Measurements from ENCODE around the gene ANXA1.

The ANXA1 gene

DNA sequence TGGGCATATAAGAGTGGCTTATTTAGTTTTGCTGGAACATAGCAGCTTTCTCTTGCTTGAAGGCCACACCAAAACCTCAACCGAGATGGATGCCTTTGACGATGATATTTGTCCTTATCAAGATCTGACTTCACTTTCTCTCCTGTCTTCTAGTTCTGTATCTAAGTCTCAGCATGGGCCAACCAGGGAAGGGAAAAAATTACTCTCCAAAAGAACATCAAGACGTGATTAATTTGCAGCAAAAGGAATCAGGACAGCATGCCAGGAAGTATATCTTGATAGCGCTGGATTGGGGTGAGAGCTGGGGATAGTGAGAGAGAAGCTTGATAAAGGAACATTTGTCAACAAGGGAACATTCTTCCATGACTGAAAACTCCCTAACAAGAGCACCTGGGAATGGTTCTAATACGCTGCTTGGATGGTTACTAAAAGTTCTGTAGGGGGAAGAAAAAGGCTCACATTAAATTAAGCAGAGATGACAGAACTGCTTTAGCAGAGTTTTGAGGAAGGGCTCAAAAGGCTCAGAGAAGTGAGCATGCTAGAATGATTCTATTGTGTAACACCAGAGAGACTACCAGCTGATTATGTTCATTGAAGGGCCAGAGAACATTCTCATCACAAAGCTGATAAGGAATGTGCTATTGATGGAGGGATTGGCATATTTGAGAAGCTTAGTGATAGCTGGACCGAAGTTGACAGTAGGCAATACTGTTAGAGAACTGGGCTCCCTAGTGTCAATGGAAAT is 21.6 kb upstream of the ANXA1 start:
- Histone ChIP-seq H3K4me1 (ENCODE audit: insufficient read depth, low read length) (peaks cover 14% of the 10 kb centered on the region), H3K4me3 (ENCODE audit: low read length) (no peak overlapping the region), H2AFZ (ENCODE audit: low read depth, low read length) (no peak overlapping the region)

GRCh38 chr9:73131461-73131860 is 20.2 kb upstream of the ANXA1 start:
- Histone ChIP-seq H3K9me3 (ENCODE audit: low read length) (no peaks in the 10 kb centered on the region), H3K36me3 (ENCODE audit: insufficient read depth, low read length) (no peaks in the 10 kb centered on the region), H2AFZ (ENCODE audit: low read depth, low read length) (no peak overlapping the region), H3K27me3 (ENCODE audit: insufficient read depth, low read length) (no peaks in the 10 kb centered on the region), H3K4me3 (ENCODE audit: low read length) (no peak overlapping the region), H3K4me1 (ENCODE audit: insufficient read depth, low read length) (peaks cover 14% of the 10 kb centered on the region)

More for the DNA sequence above, 21.6 kb upstream of the ANXA1 start:
- Histone ChIP-seq H3K9me3 (ENCODE audit: low read length) (no peaks in the 10 kb centered on the region), H3K27me3 (ENCODE audit: insufficient read depth, low read length) (no peaks in the 10 kb centered on the region), H3K36me3 (ENCODE audit: insufficient read depth, low read length) (no peaks in the 10 kb centered on the region)

GRCh38 chr9:73132034-73132776 is 19.5 kb upstream of the ANXA1 start:
- Histone ChIP-seq H3K27me3 (ENCODE audit: insufficient read depth, low read length) (no peaks in the 10 kb centered on the region), H3K4me3 (ENCODE audit: low read length) (peak overlapping the region; percentile 54), H3K9me3 (ENCODE audit: low read length) (no peaks in the 10 kb centered on the region), H3K4me1 (ENCODE audit: insufficient read depth, low read length) (peaks cover 14% of the 10 kb centered on the region), H2AFZ (ENCODE audit: low read depth, low read length) (peak overlapping the region; percentile 99), H3K36me3 (ENCODE audit: insufficient read depth, low read length) (no peaks in the 10 kb centered on the region)

DNA sequence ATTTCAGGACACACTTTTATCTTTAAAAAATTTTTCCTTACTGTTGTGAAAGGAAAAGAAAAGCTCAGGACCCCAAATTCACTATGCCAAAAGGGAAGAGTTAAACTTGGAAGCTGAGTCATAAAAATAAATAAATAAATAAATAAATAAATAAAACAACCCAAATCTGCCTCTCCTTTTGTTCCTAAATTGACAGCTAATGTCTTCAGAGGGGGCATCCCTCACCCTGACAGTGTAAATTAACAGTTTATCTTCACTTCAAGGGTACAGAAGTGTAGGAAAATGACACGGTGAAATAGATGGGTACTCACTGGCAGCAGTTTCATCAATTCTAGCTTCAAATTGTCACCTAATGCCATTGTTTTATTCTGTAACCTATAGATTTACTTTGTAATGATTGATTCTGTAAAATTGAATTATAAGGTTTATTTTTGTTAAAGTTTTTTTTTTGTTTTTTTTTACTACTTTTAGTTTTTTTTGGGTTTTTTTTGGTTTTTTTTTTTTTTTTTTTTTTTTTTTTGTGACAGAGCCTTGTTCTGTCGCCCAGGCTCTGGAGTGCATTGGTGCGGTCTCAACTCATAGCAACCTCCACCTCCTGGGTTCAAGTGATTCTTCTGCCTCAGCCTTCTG is 18.5 kb upstream of the ANXA1 start:
- Histone ChIP-seq H3K4me3 (ENCODE audit: low read length) (peak overlapping the region; percentile 54), H2AFZ (ENCODE audit: low read depth, low read length) (peak overlapping the region; percentile 99), H3K27me3 (ENCODE audit: insufficient read depth, low read length) (no peaks in the 10 kb centered on the region), H3K9me3 (ENCODE audit: low read length) (no peaks in the 10 kb centered on the region), H3K36me3 (ENCODE audit: insufficient read depth, low read length) (no peaks in the 10 kb centered on the region), H3K4me1 (ENCODE audit: insufficient read depth, low read length) (peaks cover 14% of the 10 kb centered on the region)

DNA sequence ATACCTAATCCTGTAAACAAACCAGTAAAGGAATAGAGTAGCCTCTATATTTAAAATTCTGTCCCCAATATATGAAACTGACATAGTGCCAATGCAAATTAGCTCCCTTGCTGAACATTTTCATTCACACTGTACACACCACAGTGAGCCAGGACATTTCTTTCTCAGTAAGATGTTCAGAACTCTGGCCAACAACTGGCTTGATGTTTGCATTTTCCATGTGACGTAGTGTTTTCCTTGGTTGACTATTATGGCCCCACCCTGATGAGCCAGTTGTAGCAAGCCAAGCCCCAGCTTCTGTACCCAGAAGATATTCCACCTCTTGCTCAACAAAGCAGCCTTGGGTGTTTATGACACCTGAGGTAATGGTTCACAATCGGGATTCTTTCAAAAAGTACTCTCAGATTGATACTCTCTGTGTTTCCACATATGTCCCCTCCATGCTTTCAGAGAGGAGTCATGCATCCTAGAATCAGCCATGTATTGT is 17.7 kb upstream of the ANXA1 start:
- Histone ChIP-seq H3K4me1 (ENCODE audit: insufficient read depth, low read length) (peaks cover 14% of the 10 kb centered on the region), H2AFZ (ENCODE audit: low read depth, low read length) (no peak overlapping the region), H3K4me3 (ENCODE audit: low read length) (no peak overlapping the region), H3K9me3 (ENCODE audit: low read length) (no peaks in the 10 kb centered on the region), H3K27me3 (ENCODE audit: insufficient read depth, low read length) (no peaks in the 10 kb centered on the region), H3K36me3 (ENCODE audit: insufficient read depth, low read length) (no peaks in the 10 kb centered on the region)

DNA sequence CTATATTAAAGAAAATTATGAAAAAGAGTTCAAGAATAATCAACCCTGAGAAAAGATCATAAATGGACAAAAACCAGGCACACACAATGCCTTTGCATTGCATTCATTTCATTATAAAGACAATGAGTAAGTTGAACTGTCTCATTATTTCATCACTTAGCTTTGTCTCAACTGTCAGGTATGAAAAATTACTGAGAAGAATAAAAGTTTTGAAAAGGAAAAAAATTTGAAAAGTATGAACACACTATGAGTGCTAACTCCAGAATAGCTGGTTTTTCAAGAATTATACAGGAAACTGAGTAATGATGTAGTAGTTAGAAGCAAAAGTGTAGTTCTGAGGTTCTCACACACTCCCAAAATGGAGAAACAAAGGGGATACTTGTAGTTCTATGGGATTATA is 16.3 kb upstream of the ANXA1 start:
- Histone ChIP-seq H3K36me3 (ENCODE audit: insufficient read depth, low read length) (no peaks in the 10 kb centered on the region), H3K4me1 (ENCODE audit: insufficient read depth, low read length) (peaks cover 14% of the 10 kb centered on the region), H2AFZ (ENCODE audit: low read depth, low read length) (no peak overlapping the region), H3K27me3 (ENCODE audit: insufficient read depth, low read length) (no peaks in the 10 kb centered on the region), H3K4me3 (ENCODE audit: low read length) (no peak overlapping the region), H3K9me3 (ENCODE audit: low read length) (no peaks in the 10 kb centered on the region)

DNA sequence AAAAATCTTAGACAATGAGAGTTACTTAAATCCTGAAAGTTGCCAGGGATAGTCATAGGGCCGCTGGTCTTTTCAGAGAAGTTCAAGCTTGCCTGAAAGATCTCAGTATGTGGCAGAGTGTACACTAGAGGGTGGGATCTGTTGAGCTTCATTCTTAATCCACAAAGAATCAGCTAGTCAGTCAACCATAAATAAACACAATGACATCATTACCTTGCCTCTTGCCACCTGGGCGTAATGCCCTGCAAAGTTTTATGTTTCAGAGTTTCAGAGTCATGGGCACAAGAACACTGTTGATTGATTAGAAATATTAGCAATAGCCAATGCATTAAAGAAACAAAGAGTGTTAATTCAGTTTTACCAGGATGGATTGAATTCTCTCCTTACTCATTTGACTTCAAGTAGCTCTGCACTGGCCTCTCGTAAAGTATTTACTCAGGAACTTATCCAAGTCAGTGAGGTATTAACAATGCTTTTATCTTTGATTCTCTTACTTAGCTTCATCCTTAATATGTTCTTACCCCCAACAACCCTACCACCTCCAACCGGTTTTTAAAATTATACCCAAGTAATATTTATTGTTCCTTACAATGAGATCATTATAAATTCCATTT is 14.3 kb upstream of the ANXA1 start:
- peaks cover 5% of the 10 kb centered on the region for H3K4me1 ChIP-seq (ENCODE audit: insufficient read depth, low read length)
- H3K27me3 ChIP-seq (ENCODE audit: insufficient read depth, low read length) = no peaks in the 10 kb centered on the region
- H3K4me3 ChIP-seq (ENCODE audit: low read length) = no peak overlapping the region
- H3K9me3 ChIP-seq (ENCODE audit: low read length) = no peaks in the 10 kb centered on the region
- no peak overlapping the region for H2AFZ ChIP-seq (ENCODE audit: low read depth, low read length)
- H3K36me3 ChIP-seq (ENCODE audit: insufficient read depth, low read length) = no peaks in the 10 kb centered on the region

- H3K9me3 ChIP-seq (ENCODE audit: low read length) = no peaks in the 10 kb centered on the region
These were observed 13.8 kb upstream of the ANXA1 start for GRCh38 chr9:73137914-73138313.

DNA sequence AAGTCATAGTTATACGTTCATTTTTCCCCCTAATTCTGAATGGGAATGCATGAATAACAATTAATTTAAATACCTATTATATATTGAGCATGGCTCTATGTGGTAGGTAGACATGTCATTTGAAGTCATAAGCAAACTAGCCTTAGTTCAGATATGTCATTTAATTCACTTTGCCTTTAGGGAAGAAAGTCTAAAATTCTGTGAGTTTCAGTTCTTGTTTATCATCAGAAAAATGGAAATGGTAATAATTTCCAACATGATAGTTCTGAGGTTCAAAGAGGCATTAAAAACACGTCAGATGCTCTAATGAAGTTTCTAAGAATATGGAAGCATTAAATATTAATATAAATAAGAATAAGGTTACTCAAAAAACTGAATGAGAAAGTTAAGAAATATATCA is 13.1 kb upstream of the ANXA1 start:
- Histone ChIP-seq H3K9me3 (ENCODE audit: low read length) (no peaks in the 10 kb centered on the region), H3K4me1 (ENCODE audit: insufficient read depth, low read length) (no peaks in the 10 kb centered on the region), H3K4me3 (ENCODE audit: low read length) (no peak overlapping the region), H3K36me3 (ENCODE audit: insufficient read depth, low read length) (no peaks in the 10 kb centered on the region), H3K27me3 (ENCODE audit: insufficient read depth, low read length) (no peaks in the 10 kb centered on the region), H2AFZ (ENCODE audit: low read depth, low read length) (no peak overlapping the region)

More at GRCh38 chr9:73137914-73138313, 13.8 kb upstream of the ANXA1 start:
- no peak overlapping the region for H2AFZ ChIP-seq (ENCODE audit: low read depth, low read length)
- H3K4me3 ChIP-seq (ENCODE audit: low read length) = no peak overlapping the region
- H3K27me3 ChIP-seq (ENCODE audit: insufficient read depth, low read length) = no peaks in the 10 kb centered on the region
- no peaks in the 10 kb centered on the region for H3K36me3 ChIP-seq (ENCODE audit: insufficient read depth, low read length)
- H3K4me1 ChIP-seq (ENCODE audit: insufficient read depth, low read length) = peaks cover under 1% of the 10 kb centered on the region

GRCh38 chr9:73141282-73141681 is 10.4 kb upstream of the ANXA1 start:
- H3K4me3 ChIP-seq (ENCODE audit: low read length) = no peak overlapping the region
- H3K27me3 ChIP-seq (ENCODE audit: insufficient read depth, low read length) = no peaks in the 10 kb centered on the region
- no peaks in the 10 kb centered on the region for H3K9me3 ChIP-seq (ENCODE audit: low read length)
- no peaks in the 10 kb centered on the region for H3K36me3 ChIP-seq (ENCODE audit: insufficient read depth, low read length)
- no peaks in the 10 kb centered on the region for H3K4me1 ChIP-seq (ENCODE audit: insufficient read depth, low read length)
- no peak overlapping the region for H2AFZ ChIP-seq (ENCODE audit: low read depth, low read length)

GRCh38 chr9:73143711-73144328 is 7.8 kb upstream of the ANXA1 start:
- no peak overlapping the region for H3K4me3 ChIP-seq (ENCODE audit: low read length)
- H2AFZ ChIP-seq (ENCODE audit: low read depth, low read length) = no peak overlapping the region
- H3K36me3 ChIP-seq (ENCODE audit: insufficient read depth, low read length) = no peaks in the 10 kb centered on the region
- no peaks in the 10 kb centered on the region for H3K9me3 ChIP-seq (ENCODE audit: low read length)
- H3K27me3 ChIP-seq (ENCODE audit: insufficient read depth, low read length) = no peaks in the 10 kb centered on the region
- H3K4me1 ChIP-seq (ENCODE audit: insufficient read depth, low read length) = no peaks in the 10 kb centered on the region

DNA sequence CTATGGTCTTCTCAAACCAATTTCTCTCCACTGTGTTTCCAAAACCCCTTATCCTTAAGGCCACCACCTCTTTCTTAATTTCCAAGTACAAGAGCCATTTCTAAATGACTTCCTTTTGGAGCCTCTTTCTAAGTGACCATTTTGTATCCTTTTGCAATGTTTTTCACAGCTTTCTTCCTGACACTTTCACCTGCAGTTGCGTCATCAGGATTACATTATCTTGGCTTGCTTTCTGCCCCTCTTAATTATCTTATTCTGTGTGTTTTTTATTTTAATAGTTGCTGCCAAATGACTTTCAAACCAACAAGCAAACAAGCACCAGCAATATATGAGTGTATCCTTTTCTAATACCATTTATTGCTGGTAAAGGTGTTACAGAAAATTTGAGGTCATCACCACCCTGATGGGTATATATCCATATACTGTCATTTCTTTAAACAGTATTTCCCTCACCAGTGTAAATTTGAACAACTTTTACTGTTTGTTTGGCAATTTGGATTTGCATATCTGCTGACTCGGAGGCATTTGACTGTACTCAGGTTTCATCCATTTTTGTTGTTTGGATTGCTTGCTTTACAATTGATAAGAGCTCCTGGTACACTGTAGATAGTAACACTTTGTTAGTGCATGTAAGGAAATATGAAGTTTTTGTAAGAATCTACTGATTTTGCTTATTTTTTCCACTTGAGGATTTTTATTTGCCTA is 5.4 kb upstream of the ANXA1 start:
- Histone ChIP-seq H3K36me3 (ENCODE audit: insufficient read depth, low read length) (no peaks in the 10 kb centered on the region), H2AFZ (ENCODE audit: low read depth, low read length) (no peak overlapping the region), H3K9me3 (ENCODE audit: low read length) (no peaks in the 10 kb centered on the region), H3K27me3 (ENCODE audit: insufficient read depth, low read length) (no peaks in the 10 kb centered on the region), H3K4me1 (ENCODE audit: insufficient read depth, low read length) (peaks cover 7% of the 10 kb centered on the region), H3K4me3 (ENCODE audit: low read length) (no peak overlapping the region)

Data from neuron (in vitro differentiated cells).